NCI-H226 (cell line): ENCODE results near the gene ZNF558.
"Not testable (repeated sequence)": the region's sequence is repeated elsewhere in the genome, so short reads cannot be mapped to it uniquely, and the experiment has no call there.

ENCODE experiments used
- DNase-seq: peaks from one replicate; pipeline ENCODE4 v3.0.0-alpha.2; 2015

ZNF558 gene

DNA sequence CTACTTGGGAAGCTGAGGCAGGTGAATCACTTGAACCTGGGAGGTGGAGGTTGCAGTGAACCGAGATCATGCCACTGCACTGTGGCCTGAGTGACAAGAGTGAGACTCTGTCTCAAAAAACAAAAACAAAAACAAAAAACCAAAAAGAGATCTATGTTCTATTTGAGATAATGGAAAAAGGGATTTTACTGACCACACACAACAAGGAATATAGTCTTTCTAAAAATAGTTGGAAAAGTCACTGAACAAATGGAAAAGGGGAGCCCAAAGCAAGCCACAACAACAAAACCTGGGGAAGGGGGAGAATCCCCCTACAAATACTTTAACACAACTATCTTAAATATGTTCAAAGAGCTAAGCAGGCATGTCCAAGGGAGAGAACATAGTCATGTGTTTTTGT is 37.3 kb downstream of the ZNF558 start:
- no peak for DNase-seq

DNA sequence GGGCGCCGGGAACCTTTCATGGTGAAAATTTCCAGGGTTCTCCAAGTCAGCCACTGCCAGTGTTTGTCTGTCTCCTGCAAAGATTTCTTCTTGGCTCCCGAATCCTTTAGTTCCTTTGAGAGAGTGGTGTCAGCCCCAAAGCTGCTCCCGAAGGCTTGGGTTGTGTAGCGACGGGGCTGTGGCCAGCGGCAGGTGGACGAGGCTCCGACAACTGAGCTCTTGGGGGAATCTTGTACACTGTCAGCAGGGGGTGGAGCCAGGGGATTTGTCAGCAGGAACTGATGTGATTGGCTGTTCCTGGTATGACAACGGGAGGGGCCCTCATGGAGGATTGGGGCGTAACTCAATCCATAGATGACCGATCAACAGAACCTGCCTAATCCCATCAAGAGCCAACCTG is 58.5 kb downstream of the ZNF558 start:
- DNase-seq: not testable (repeated sequence)

DNA sequence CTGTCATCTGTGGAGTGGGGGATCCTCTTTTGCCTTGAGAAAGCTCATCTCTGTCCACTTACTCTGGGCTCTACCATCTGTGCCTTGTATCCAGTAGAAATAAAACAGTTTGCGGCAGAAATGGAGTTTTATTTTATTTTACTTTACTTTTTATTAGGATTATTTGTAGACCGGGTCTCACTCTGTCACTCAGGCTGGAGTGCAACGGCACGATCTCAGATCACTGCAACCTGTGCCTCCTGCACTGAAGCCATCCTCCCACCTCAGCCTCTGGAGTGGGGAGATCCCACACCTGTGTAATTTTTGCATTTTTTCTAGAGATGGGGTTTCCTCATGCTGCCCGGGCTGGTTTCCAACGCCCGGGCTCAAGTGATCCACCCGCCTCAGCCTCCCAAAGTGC is 62.8 kb downstream of the ZNF558 start:
- DNase-seq: not testable (repeated sequence)

GRCh38 chr19:8767257-8767656 is 64.8 kb downstream of the ZNF558 start:
- DNase-seq: not testable (repeated sequence)
